ENCODE data around the gene GPN1.
A peak's percentile ranks its signal among the peaks of the same experiment; 100 is the strongest.

GPN1 gene

GRCh38 chr2:27647737-27648136 is 18.9 kb downstream of the GPN1 start:
- H3K27ac Mint-ChIP-seq = peak overlapping the region in 1 of 2 donors; percentile 94
- no peaks in the 10 kb centered on the region for H3K27me3 Mint-ChIP-seq
- ATAC-seq = no peak
- H3K4me3 Mint-ChIP-seq = no peak overlapping the region
- H3K4me1 Mint-ChIP-seq = peaks cover 5% of the 10 kb centered on the region
- H3K9me3 Mint-ChIP-seq = no peaks in the 10 kb centered on the region
- DNase-seq = no peak

GRCh38 chr2:27651056-27651455 is 22.2 kb downstream of the GPN1 start:
- DNase-seq (no peak), ATAC-seq (no peak)
- no peaks in the 10 kb centered on the region for H3K27me3 Mint-ChIP-seq
- H3K4me1 Mint-ChIP-seq = peaks cover 18% of the 10 kb centered on the region
- no peak overlapping the region for H3K27ac Mint-ChIP-seq
- no peak overlapping the region for H3K4me3 Mint-ChIP-seq
- no peaks in the 10 kb centered on the region for H3K9me3 Mint-ChIP-seq

DNA sequence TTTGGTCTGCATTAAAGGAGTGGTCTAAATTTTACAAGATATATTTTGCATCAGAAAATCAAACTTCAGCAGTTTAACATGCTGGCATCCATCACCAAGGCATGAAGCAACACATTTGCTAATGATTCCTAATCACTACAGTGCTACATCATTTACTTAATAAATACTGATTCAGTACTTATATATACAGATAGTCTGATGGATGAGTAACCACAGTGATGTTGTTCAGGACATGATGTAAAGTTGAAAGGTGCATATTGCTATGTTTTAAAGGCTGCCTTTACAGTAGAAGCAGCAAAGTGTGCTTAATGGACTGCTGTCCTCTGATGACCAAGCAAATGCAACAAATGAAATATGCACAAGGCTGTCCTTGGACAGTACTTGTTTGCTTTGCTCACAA is 23.5 kb downstream of the GPN1 start:
- H3K9me3 Mint-ChIP-seq = no peaks in the 10 kb centered on the region
- ATAC-seq (no peak), DNase-seq (no peak)
- peaks cover 18% of the 10 kb centered on the region for H3K4me1 Mint-ChIP-seq
- H3K4me3 Mint-ChIP-seq = no peak overlapping the region
- no peaks in the 10 kb centered on the region for H3K27me3 Mint-ChIP-seq
- no peak overlapping the region for H3K27ac Mint-ChIP-seq

GRCh38 chr2:27652790-27653189 is 23.9 kb downstream of the GPN1 start:
- ATAC-seq (peak; percentile 50), DNase-seq (no peak)
- Mint-ChIP-seq H3K4me3 (no peak overlapping the region), H3K27me3 (no peaks in the 10 kb centered on the region), H3K27ac (no peak overlapping the region), H3K4me1 (peaks cover 18% of the 10 kb centered on the region), H3K9me3 (no peaks in the 10 kb centered on the region)

GRCh38 chr2:27653397-27653796 is 24.5 kb downstream of the GPN1 start:
- Mint-ChIP-seq H3K4me3 (no peak overlapping the region), H3K4me1 (peaks cover 18% of the 10 kb centered on the region), H3K27me3 (no peaks in the 10 kb centered on the region), H3K27ac (peak overlapping the region in 1 of 2 donors; percentile 92), H3K9me3 (no peaks in the 10 kb centered on the region)
- DNase-seq (no peak), ATAC-seq (no peak)

DNA sequence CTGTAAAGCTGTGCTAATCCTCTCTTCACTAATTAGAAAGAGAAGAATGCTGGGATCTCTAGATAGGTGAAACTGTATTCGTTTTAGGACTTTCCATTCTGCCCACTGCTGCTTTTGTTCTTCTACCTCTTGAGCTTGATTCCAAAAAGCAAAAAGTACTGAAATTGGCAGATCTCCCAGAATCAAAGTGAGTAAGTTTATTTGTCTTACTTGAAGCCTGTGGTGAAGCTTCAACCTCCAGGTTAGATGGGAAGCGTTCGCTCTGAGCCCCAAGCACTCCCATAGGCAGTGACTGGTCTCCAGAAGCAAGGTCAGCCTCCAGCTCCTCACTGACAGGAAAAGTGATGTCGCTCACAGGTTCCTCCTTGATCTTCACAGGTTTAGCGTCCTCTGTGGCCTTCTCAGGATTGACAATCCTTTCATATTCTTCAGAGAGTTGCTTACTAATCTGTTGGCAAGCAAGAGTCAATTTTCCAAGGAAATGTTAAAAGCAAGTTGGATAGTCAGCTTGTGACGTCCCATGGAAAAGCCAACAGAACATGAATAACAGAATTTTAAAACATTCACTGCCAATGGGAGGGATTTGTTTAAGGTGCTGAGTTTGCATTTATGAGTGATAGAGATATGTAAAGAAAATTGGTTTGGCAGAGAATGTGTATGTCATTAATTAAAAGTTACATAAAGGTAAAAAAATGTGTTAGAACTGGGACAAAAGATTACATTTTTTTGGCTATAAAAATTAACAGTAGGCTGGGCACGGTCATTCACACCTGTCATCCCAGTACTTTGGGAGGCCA is 26.5 kb downstream of the GPN1 start:
- no peak for ATAC-seq
- Mint-ChIP-seq H3K4me1 (peaks cover 18% of the 10 kb centered on the region), H3K27ac (no peak overlapping the region), H3K27me3 (no peaks in the 10 kb centered on the region), H3K9me3 (no peaks in the 10 kb centered on the region), H3K4me3 (no peak overlapping the region)
- DNase-seq = no peak

DNA sequence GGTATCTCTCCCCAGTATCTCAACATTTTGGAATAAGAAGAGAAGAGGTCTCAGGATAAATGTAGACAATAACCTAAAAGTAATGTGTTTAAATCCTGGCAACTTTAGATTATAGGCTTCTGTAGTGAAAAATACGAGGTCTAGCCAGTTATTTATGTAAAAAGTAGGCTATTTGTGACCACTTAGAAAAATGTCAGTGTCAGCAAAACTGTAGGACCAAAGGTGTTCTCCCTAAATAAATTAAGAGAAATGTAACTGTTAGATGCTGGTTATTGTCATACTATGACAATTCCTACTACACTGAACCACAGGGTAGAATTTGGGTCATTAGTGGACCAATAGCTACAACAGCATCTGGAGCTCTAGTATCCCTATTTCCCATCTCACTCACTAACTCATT is 32.5 kb downstream of the GPN1 start:
- Mint-ChIP-seq H3K27ac (no peak overlapping the region), H3K4me3 (no peak overlapping the region), H3K4me1 (peaks cover 39% of the 10 kb centered on the region), H3K27me3 (no peaks in the 10 kb centered on the region), H3K9me3 (no peaks in the 10 kb centered on the region)
- ATAC-seq = no peak
- no peak for DNase-seq

DNA sequence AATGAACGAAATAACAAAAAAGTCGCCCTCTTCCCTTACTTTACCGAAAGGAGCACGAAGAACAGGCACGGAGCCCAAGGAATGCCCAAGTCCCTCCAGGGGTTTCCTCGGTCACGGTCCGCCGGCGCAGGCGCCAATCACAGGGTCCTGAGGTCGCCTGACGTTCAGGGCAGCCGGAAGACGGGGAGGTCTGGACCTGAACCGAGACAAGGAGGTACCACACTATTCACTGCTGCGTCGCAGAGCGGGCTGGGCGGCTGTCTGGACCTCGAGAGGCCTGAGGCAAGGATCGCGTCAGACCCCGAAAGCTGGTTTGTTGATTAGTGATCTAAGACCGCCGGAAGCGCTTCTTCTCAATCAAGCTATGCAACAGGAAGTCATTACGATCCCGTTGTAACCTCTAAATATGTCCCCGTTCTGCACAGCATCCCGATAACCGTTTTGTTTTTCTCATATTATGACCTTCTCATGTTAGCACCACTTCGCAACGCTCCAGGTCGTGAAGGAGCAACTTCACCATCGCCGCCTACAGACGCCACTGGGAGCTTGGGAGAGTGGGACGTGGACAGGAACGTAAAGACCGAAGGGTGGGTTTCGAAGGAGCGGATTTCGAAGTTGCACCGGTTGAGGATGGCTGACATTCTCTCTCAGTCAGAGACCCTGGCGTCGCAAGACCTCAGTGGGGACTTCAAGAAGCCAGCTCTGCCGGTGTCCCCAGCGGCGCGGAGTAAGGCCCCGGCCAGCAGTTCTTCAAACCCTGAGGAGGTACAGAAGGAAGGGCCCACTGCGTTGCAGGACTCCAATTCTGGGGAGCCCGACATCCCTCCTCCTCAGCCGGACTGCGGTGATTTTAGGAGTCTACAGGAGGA is 34.7 kb downstream of the GPN1 start, which contains the start of the genes SLC4A1AP and SUPT7L:
Gene SLC4A1AP (plus strand): TSS at position 605 of the 869 bp plus-strand sequence. CDS start 26 bp downstream, at position 631.
Gene SUPT7L (minus strand): TSS at position 330 of the 869 bp plus-strand sequence. CDS start 1,422 bp downstream, outside the sequence.
- Mint-ChIP-seq H3K27ac (peak within 1 kb of the TSS; percentile 99 to 100), H3K27me3 (no peaks in the 10 kb centered on the region), H3K4me3 (peak within 1 kb of the TSS; percentile 99), H3K4me1 (peaks cover 46% of the 10 kb centered on the region), H3K9me3 (no peaks in the 10 kb centered on the region)
- peak; percentile 92 for ATAC-seq
- peak; percentile 80 to 82 for DNase-seq

- Mint-ChIP-seq H3K4me3 (peak overlapping the region; percentile 99), H3K4me1 (peaks cover 46% of the 10 kb centered on the region), H3K9me3 (no peaks in the 10 kb centered on the region), H3K27me3 (no peaks in the 10 kb centered on the region), H3K27ac (peak overlapping the region; percentile 99 to 100)
- DNase-seq (no peak), ATAC-seq (no peak)
Measured at GRCh38 chr2:27664154-27664574, 35.3 kb downstream of the GPN1 start.

DNA sequence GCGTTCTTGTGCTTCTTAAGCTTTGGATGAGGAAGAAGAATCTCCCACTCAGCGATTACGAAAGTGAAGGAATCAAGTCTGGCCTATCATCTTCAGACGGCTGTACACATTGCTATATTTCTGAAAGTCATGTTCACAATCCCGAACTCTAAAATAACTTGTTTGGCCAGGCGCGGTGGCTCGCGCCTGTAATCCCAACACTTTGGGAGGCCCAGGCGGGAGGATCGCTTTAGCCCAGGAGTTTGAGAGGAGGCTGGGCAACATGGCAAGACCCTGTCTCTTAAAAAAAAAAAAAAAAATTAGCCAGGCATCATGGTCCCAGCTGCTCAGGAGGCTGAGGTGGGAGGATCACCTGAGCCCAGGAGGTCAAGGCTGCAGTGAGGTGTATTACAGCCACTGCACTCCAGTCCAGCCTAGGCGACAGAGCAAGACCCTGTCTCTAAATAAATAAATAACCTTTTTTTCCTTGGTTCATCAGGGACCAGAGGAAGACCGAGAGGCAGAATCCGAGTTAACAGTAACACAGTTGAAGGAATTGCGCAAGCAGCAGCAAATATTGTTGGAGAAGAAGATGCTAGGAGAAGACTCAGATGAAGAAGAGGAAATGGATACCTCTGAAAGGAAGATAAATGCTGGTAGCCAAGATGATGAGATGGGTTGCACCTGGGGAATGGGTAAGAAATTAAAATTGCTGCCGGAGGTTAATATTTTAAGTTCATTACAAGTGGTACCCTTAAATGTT is 35.9 kb downstream of the GPN1 start:
- H3K27ac Mint-ChIP-seq = peak overlapping the region; percentile 7 to 99

GRCh38 chr2:27667446-27667845 is 38.6 kb downstream of the GPN1 start:
- H3K9me3 Mint-ChIP-seq = no peaks in the 10 kb centered on the region
- H3K27me3 Mint-ChIP-seq = no peaks in the 10 kb centered on the region
- no peak for ATAC-seq
- no peak overlapping the region for H3K4me3 Mint-ChIP-seq
- H3K4me1 Mint-ChIP-seq = peaks cover 45% of the 10 kb centered on the region
- no peak for DNase-seq
- H3K27ac Mint-ChIP-seq = no peak overlapping the region

More for the DNA sequence above, 35.9 kb downstream of the GPN1 start:
- peak overlapping the region; percentile 99 for H3K4me3 Mint-ChIP-seq
- ATAC-seq (no peak), DNase-seq (no peak)
- peaks cover 46% of the 10 kb centered on the region for H3K4me1 Mint-ChIP-seq
- no peaks in the 10 kb centered on the region for H3K27me3 Mint-ChIP-seq
- H3K9me3 Mint-ChIP-seq = no peaks in the 10 kb centered on the region

DNA sequence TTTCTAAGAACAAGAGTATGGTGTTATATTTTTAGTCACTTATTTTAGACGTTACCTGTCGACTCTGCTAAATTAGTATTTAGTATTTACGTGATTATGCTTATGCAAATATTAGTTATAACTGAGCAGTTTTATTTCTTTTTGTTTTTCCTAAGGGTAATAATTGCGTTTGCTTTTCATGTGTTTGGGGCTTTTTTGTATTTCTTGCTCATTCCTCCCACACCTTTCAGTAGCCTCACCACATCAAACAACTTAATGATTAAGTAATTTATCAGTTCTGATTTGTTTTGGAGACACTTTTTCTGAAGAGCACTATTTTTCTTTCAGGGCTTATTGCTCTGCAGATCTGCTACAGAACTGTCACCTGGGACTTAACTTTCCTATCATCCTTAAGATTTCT is 42.4 kb downstream of the GPN1 start:
- H3K4me1 Mint-ChIP-seq = peaks cover 23% of the 10 kb centered on the region
- ATAC-seq (no peak), DNase-seq (no peak)
- no peak overlapping the region for H3K4me3 Mint-ChIP-seq
- H3K27ac Mint-ChIP-seq = peak overlapping the region in 1 of 2 donors; percentile 31
- no peaks in the 10 kb centered on the region for H3K27me3 Mint-ChIP-seq
- H3K9me3 Mint-ChIP-seq = no peaks in the 10 kb centered on the region

DNA sequence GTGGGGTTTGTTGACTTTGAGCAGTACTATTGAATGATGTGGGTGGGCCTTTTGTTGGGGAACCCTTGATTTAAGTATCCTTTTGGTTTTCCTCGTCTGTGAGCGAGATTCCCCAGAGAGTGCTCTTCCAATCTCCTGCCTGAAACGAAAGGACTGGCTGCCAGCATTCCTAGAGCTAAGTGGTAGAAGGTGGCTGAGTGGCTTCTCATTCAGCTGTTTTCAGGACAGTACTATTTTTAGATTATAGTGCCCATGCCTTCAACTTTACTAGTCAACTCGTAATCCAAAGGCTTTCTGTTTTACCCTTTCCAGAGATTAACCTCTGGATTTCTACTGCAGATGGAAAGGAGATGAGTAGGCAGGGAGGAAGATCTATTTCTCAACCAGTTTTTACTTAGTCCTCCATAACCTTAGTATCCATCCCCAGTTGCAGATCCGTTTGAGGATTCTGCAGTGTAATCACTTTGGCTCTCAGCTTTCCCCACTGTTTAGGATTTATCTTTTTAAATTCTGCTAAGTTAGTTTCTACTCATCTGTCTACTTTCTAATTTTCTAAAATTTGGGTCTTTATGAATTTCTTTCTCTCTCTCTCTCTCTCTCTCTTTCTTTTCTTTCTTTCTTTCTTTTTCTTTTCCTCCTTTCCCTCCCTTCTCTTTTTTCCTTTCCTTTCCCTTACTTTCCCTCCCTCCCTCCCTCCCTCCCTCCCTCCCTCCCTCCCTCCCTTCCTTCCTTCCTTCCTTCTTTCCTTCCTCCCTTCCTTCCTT is 44.1 kb downstream of the GPN1 start:
- Mint-ChIP-seq H3K27ac (no peak overlapping the region), H3K27me3 (no peaks in the 10 kb centered on the region), H3K4me3 (no peak overlapping the region), H3K9me3 (no peaks in the 10 kb centered on the region), H3K4me1 (peaks cover 17% of the 10 kb centered on the region)
- no peak for DNase-seq
- ATAC-seq = no peak

DNA sequence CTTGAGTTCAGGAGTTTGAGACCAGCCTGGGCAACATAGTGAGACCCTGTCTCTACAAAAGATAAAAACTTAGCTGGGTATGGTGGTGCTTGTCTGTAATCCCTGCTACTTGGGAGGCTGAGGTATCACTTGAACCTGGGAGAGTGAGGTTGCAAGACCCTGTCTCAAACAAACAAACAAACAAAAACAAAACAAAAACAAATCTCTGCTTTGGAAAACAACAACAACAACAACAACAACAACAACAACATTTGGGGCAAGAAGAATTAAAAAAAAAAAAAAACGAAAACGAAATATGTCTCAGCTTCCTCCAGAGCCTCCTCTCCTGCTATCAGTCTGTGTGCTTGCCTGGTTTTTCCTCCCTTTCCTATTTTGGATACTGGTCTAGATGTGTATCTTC is 51.7 kb downstream of the GPN1 start:
- Mint-ChIP-seq H3K27ac (no peak overlapping the region), H3K9me3 (no peaks in the 10 kb centered on the region), H3K4me1 (peaks cover 32% of the 10 kb centered on the region), H3K4me3 (no peak overlapping the region), H3K27me3 (no peaks in the 10 kb centered on the region)
- DNase-seq = no peak
- no peak for ATAC-seq

DNA sequence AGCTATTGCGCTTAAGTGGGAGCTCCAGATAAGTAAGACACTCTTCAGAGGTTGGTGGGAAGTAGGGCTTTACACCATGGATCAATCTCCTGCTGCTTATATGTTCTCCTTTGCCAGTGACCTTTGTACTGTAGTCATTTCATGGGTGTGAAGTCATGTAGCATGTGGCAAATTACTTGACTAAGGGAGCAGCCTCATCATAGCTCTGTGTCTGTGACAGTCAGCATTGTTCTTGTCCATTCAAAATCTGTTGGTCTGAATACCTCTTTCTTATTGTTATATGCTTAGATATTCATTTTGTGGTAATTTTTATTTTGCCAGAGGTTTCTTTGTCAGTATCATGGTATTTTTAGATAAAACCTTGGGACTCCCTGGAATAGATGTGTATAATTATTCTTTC is 53.0 kb downstream of the GPN1 start:
- Mint-ChIP-seq H3K9me3 (no peaks in the 10 kb centered on the region), H3K27me3 (no peaks in the 10 kb centered on the region), H3K4me1 (peaks cover 32% of the 10 kb centered on the region), H3K4me3 (peak overlapping the region in 1 of 2 donors; percentile 13), H3K27ac (peak overlapping the region in 1 of 2 donors; percentile 20)
- no peak for DNase-seq
- ATAC-seq = peak; percentile 65
